HG03521 (cell line): ENCODE results near the gene SLC31A1.

ENCODE experiments used
- ATAC-seq: cut with Tn5 transposase; IDR thresholded peaks from one replicate; pipeline ENCODE4 v1.9.1; 2021; ENCODE audit warnings: mild to moderate bottlenecking, moderate library complexity; ENCODE audit not compliant: unreplicated experiment

Gene SLC31A1

DNA sequence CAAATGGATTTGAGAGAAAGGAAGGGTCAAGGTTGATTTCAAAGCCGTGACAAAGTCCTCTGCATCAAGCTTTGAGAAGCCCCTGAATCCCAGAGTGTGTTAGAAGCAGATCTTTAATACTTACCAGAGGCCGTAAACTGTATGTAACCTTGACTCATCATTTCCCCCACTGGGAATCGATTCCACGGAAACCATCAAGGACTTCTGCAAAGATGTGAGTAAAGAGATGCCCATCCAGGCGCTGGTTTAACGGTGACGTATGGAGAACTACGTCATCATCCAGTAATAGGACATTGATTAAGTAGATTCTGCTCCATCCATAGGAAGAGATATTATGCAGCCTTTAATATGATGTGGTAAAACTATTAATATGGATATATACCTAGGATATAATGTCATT lies 80.2 kb downstream of the SLC31A1 start:
- no peak for ATAC-seq

DNA sequence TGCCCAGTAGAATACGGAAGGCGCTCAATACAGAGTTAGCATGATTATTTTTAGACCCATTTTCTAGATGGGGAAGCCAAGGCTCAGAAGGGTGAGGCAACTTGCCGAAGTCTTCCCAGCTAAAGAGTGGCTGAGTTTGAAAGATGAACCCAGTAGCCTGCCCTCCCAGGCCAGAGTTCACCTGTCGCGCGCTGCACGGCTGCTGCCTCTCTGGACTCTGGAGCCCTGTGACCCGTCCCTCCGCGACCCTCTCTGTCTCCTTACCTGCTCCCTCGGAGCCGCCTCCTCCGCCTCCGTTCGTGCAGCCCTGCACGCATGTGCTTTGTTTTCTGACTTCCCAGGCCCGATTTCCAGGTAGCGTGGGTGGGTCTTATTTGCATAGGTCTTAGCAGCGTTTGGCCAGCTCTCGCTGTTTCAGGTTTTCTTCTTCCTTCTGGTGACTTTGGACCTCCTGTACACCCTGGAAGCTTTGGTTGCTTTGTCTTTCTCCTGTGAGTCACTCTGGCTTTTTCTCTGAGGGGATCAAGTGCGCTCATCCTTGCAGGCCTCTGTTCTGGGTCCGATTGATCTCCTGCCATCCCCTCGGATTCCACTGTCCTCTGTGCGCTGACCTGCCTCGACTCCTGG lies 81.6 kb downstream of the SLC31A1 start, which contains the start of gene RNF183:
Gene RNF183, minus strand, starts transcription at position 585 of the 627 bp plus-strand sequence. CDS start 5,192 bp downstream, outside the sequence.
- ATAC-seq, result no peak

DNA sequence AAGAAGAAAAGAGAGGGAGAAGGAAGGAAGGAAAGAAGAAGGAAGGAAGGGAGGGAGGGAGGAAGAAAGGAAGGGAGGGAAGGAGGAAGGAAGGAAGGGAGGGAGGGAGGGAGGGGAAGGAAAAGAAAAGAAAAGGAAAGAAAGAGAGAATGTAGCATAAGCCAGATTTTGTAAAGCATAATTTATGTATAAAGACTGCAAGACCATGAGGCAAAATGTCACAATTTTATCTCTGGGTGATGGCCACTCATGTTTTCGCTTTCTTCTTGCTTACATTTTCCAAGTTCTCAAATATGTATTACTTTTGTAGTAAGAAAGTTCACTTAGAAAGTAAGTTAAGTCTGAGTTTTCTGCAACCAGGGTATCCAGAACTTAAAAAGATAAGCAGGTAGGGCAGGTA lies 85.2 kb downstream of the SLC31A1 start:
- no peak for ATAC-seq

DNA sequence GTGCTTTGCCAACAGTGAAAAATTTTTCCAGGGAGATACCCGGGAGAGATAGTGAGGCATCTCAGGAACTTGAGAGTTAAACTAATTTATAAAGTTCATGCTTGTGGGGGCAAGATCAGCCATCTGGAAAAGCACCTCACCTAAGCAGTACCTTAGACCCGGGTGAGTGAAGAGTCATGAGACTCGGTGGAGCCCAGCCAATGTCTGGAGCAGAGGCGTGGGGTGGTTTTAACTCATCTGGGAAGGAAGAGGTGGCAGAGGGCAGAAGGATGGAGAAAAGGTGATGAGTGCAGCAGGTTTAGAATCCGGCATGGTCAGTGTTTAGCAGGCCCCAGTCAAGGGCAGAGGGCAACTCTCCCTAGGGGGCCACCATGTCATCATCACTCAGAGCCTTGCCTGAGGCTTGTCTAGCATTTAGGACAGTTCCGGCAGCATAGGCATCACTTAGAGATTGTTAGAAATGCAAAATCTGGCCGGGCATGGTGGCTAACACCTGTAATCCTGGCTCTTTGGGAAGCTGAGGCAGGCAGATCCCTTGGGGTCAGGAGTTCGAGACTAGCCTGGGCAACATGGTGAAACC lies 86.1 kb downstream of the SLC31A1 start:
- no peak for ATAC-seq

DNA sequence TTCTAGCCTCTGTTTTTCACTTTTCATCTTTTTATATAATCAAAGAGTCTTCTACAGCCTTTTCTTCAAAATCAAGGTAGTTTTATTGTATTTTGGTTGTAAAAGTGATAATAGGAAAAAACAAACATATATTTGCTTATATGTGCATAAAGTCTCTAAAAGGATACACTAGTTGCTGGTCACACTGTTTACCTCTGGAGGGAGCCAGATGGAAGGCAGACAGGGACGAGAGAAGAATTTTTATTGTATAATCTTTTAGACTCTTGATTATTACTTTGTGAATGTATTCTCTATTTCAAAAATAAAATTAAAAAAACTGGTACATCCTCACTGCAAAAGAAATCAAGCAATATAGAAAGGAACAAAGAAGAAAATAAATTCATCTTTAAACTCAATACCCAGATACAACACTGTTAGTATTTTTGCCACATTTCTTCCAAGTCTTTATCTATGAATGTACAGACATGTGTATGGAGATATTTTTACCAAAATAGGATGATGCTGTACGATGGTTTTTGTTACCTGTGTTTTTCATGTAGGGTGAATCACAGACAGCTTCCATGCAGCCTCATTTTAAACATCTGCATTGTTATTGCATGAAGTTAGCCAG lies 88.0 kb downstream of the SLC31A1 start:
- no peak for ATAC-seq

DNA sequence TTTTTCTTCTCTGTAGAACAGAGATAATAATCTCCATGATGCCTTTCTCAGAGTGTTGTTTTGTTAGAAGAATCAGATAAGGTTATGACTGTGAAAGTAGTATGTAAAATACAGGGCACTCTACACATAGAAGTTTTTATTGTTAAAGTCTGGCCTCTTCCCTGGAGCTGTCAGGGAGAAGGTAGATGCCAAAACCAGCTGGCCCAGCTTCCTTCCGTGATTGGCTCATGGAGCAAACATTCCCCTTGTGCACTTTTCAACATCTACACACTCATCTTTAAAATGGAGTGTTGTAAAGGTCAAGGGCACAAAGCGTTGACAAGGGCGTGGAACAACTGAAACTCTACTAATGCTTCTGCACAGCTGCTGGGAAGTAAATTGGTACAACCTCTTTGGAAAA lies 89.2 kb downstream of the SLC31A1 start:
- ATAC-seq, result no peak

DNA sequence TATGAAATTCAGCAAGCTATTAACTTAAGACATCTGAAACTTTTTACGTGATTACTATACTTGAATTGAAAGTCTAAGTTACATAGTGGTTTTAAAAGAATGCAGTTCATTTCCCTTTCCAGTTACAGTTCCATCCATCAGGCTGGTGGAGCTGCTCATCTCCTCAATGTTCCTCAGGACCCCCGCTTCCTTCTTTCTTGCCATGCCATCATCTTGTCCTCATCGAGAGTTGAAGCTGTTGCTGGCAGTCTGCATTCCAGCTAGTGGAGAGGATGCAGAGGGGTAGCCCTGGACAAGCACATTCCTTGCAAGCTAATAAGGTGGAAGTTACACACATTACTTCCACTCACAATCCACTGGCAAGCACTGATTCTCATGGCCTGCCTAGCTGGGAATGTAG lies 90.6 kb downstream of the SLC31A1 start:
- ATAC-seq, result no peak

DNA sequence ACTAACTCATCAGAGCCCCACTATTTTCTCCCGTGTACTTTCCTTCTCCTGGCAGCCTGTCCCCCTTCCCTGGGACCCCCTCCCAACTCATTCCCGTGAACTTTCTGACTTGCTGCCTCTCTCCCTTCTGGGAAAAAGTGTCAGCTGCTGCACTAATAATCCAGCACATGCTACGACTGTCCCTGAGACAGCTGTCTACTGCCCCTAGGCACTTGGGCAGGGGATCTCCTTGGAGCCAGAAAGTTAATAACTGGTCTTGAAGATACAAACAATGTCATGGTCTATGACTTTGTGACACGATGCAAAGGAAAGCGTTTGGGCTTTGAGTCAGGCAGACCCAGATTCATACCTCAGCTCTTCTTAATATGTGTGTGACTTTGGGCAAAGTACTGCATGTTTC lies 91.9 kb downstream of the SLC31A1 start:
- no peak for ATAC-seq
